NCI-H128 (cell line): ENCODE results near the gene E2F1.
A peak's percentile ranks its signal among the peaks of the same experiment; 100 is the strongest.

ENCODE experiments used
- DNase-seq: peaks from one replicate; lab custom pipeline; 2025; ENCODE audit not compliant: unreplicated experiment; lab: John Stamatoyannopoulos, UW

The E2F1 gene

DNA sequence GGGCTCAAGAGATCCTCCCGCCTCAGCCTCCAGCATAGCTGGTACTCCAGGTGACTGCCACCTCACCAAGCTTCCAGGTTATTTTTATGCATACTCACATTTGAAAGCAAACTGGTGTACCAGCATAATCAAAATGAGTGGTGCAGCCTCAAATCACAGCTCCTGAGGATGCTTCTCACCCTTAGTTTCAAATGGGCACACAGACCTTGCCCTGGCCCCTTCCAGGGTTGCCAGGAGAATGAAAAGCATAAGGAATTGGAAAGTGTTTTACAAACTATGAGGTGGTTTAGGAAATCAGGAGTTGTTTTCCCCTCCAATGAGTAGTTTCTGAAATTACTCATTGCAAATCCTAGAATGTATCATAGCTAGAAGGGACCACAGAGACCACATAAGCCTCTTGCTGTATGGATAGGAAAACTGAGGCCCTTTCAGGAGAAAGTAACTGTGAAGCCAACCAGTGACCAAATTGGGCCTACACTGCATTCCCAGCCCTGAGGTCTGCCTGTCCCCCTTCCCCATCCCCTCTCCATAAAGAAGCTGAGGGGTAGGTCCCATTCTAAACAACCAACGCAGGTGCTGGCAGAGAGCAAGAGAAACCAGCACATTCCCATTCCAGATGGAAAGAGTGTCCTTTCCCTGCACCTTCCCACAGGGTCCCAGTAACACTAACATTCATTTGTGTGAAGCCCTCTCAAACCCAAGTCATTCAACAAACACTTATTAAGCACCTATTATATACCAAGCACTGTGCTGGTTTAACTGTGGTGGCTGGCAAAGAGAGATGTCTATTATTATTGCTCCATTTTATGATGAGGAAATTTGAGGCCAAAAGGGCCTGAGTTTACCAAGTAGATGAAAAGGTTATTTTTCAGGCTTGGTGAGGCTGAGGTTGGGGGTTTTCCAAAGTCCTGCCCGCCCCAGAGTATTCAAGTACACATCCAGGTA lies 2.1 kb upstream of the E2F1 start:
- no peak for DNase-seq

DNA sequence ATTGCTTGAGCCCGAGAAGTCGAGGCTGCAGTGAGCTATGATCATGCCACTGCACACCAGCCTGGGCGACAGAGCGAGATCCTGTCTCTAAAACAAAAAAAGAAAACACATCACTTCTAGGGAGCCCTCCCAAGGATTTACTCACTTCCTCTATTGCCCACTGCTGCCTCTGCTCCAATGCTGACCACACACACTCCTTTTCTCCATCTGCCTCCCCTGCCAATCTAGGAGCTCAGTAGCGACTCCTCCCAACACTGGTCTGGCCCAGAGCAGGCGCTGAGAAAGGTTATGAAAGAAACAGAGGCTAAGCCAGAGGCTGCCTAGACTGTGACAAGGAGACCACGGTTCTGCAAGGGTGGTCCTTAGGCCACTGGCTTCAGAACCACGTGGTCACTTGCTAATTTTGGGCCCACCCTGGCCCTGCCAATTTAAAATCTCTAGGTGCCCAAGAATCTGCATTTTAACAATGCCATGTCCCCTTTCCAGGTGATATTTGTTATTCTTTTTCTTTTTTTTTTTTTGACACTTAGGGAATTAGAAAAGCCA lies 1.3 kb upstream of the E2F1 start:
- no peak for DNase-seq

GRCh38 chr20:33686984-33687366 lies 790 bp upstream of the E2F1 start:
- no peak for DNase-seq

DNA sequence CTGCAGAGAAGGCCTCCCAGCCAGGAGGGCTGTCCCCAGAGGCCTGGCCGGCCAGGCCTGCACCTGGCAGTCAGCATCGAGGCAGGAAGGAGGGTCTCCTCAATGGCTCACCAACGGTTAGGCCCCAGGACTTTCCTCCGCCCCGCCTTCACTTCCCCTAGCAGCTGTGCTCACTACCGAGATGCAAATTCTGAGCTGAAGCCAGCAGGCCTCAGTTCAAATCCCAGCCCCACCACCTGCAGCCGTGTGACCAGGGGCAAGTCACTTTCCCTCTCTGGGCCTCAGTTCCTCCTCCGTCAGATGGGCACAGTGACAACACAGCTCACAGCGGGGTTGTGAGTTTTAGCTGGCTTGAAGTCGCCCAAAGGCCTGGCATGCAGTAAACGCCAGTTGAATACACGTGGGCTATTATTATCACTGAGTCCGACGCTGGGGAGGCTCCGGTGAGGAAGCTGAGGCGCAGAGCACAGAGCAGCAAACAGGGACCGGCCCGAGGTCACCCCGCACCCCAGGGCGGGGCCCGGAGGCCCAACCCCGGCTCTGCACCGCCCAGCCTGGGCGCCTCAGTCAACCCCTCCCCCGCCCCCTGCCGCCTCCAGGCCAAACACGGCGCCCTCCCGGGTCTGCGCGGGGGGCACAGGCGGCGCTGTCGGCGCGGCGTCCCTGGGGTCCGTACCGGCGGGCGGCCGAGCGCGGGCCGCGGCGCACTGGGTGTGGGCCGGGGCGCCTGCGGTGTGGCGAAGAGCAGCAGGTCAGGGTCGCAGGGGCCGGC lies 671 bp downstream of the E2F1 start:
- DNase-seq = no peak

- no peak for DNase-seq
Observed at GRCh38 chr20:33684533-33685327, 1.5 kb downstream of the E2F1 start.

GRCh38 chr20:33681728-33682353 lies 4.3 kb downstream of the E2F1 start:
- no peak for DNase-seq

GRCh38 chr20:33681288-33681687 lies 4.9 kb downstream of the E2F1 start:
- DNase-seq = no peak

DNA sequence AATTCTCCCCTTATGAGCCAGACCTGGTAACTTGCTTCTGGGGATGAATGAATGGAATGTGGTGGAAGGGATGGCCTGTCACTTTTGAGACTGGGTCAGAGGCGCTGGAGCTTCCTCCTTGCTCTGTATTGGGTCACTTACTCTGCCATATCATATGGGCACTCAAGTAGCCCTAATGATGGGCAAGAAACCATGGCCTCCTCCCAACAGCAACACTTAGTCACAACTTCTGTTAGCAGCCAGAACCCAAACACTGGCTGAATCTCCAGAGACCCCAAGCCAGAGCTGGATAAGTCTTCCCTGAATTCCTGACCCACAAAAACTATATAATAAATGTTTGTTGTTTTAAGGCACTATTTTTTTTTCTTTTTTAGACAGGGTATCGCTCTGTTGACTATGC lies 5.5 kb downstream of the E2F1 start:
- DNase-seq = no peak

DNA sequence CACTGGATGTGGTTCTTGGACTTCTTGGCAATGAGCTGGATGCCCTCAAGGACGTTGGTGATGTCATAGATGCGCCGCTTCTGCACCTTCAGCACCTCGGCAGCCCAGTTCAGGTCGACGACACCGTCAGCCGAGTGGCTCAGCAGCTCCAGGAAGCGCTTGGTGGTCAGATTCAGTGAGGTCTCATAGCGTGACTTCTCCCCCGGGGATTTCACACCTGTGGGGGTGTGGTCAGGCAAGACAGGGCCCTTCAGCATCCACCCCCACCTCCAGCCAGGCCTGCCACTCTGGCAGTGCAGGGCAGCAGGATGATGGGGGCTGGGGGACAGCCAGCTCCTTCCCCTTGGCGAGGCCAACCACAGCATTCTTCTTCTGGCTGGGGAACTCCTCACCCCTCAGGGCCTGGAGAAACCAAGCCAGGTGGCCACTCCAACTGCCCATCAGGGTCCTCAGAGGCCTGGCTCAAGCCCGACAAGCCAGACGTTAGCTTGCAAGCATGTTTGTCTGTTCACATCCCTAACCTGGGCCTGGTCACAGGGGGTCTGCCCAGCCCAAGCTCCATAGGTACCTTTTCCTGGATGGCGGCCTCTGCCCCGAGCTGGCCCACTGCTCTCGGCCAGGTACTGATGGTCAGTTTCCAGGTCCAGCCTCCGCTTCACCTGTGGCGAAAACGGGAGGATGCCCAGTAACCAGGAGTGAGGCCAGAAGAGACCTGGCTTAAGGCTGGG lies 6.3 kb downstream of the E2F1 start:
- no peak for DNase-seq

- DNase-seq = no peak
Observed at GRCh38 chr20:33677991-33678702, 8.0 kb downstream of the E2F1 start.

DNA sequence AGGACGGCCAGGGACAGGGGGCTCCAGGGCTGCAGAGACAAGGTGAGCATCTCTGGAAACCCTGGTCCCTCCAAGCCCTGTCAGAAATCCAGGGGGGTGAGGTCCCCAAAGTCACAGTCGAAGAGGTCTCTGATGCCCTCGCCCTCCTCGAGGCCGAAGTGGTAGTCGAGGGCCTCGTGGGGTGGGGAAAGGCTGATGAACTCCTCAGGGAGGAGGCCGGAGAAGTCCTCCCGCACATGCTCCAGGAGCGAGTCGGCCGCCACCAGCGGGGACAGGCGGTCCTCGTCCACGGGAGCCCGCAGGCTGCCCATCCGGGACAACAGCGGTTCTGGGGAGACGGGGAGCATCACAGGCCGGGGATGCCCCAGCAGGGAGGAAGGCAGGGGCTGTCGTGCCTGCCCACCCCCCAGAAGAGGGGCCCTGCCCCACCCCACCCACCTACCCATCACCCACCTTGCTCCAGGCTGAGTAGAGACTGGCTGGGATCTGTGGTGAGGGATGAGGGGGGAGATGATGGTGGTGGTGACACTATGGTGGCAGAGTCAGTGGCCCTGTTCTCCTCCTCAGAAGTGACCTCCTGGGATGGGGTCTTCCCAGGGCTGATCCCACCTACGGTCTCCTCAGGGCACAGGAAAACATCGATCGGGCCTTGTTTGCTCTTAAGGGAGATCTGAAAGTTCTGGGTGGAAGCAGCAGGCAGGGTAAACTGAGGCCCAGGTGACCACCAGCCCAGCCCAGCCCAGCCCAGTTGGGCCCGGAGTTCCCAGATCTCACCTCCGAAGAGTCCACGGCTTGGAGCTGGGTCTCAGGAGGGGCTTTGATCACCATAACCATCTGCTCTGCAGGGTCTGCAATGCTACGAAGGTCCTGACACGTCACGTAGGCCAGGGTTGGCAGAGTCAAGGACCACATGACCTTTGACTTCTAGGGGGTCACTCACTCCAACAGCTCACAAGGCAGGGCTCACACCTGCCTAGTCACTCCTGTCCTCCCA lies 9.2 kb downstream of the E2F1 start:
- DNase-seq = no peak

DNA sequence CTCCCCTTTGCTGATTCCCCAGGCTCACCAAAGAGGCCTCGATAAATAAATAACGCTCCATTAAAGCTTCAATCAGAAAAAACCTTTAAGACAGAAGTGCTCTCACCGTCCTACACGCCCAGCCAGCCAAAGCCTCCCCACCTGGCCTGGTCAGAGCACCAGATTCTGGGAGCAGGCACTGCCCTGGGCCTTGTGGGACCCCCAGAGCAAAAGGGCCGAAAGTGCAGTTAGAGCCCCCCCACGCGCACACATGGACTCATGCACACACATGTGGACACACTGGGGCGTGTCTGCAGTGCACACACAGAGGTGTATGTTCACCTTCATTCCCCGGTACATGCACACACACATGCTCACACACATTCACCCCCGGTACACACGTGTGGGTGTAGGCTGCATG lies 10.1 kb downstream of the E2F1 start:
- DNase-seq = no peak

DNA sequence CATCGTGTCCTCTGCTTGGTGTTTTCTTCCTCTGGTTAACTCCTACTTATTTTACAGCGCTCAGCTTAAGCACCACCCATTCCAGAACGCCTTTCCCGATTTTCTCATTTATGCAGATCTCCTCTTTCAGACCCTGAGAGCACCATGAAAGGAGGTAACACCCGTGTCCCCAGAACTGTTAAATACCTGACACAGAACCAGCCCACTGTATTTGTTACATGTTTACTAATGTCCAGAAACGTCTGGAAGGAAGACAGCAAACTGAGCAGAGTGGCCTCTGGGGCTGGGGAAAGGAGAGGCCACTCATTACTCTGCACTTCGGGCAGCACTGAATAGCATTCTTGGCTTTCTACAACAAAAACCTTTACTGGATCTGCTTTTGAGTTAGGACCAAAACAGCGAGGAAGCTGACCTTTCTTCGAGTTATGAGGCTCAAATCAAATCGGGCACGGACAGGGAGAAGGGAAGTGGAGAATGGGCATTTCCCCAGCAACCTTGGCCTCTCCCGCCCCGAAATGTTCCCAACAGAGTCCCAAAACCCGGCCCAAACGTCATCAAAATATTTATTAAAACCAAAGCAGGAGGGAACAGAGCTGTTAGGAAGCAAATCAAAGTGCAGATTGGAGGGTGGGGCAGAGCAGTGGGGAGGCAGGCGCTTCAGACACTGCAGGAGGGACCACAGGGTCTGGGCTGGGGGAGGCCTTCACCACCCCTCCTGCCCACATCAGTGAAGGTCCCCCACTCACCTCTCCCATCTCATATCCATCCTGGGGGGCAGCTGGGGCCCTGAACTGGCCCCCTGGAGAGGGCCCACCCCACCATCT lies 10.8 kb downstream of the E2F1 start:
- no peak for DNase-seq

DNA sequence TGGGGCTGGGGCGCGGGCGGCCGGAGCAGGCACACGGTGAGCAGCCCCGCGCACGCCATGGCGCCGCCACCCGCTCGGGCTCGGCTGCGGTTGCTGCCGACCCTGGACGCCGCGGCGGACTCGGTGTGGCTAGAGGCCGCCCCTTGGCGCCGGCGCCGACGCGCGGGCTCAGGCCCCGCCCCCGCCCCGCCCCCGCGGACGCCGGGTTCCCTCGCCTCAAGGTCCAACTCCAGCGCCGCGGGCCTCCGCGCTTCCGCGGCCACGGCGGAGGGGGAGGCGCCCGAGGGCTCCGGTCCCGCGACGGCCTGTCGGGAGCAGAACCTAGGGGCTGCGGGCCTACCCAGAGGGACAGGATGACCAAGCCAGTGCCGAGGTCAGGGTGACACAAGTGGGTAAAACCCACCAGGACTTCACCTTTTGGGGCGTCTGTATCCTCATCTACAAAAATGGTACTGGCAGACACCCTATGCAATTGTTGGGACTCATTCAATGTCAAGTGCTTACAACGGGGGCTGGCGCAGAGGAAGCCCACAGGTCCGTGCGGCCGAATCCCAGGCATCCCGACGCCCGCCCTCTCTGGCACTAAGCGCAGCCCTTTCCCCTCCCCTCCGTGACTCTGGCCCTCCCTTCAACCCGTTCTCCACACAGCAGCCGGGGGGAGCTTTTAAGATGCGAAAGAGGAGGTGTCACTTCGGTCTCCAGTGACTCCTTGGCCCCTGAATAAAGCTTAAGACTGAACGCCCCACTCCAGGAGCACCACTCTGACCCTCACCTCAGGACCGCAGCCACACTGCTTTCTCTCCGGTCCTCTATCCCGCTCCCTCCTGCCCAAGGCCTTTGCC lies 11.7 kb downstream of the E2F1 start, which contains the start of gene NECAB3:
Gene NECAB3, minus strand, starts transcription at position 135 of the 842 bp plus-strand sequence. Its CDS starts 76 bp downstream, at position 59.
- peak; percentile 30 for DNase-seq

DNA sequence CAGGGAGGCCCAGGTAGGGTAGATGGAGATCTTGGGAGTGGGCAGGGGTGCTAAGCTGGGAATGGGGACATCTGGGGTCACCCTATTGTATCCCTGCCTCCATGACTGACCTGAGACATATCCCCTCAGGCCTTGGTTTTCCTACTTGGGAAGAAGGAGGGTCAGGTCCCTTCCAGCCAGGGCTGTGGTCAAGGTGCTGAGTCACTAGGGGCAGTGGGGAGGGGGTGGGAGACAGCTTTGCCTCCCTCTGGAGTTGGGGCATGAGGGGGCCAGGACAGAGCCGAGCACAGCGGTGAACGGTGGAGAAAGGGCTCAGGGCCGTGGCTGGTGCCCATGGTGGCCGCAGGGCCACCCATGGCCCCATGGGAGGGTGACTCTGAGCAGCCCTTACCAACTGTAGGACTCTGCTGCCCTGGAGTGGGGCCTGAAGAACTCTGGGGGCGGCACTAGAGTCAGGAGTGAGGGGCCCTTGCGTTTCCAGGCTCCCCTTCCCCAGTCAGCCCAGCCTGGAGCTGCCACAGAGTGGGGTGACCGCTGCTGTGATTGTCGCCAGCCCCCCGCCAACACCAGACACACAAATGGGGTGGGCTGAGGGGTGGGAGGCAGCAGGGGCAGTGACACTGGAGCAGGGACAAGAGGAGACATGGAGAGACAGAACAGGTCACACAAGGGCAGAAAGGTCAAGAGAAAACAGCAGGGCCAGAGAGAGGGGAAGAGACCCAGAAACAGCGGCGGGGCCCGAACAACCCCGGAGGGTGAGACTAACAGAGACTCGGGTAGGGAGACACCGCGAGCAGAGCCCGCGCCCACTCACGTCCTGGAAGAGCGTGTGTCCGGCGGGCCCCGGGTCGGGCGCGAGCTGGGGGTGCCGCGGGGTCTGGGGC lies 12.5 kb downstream of the E2F1 start:
- DNase-seq = no peak
